H9 (cell line): ENCODE results near the gene NCR1. TPM values are rescaled to one million over a fixed set of nuclear protein-coding genes. Genes with fewer than 3 reads are reported as not detected.

ENCODE experiments used
- DNase-seq: peaks from one replicate; pipeline ENCODE4 v3.0.0-alpha.2; 2017
- H2AFZ ChIP-seq: one replicate; pipeline ENCODE4 v1.6.1; 2013; ENCODE audit warnings: mild to moderate bottlenecking, low read length, control low read depth, moderate library complexity
- H2AK5ac ChIP-seq: 2 replicates; pipeline ENCODE4 v1.6.1; 2013; ENCODE audit warnings: low read length, control low read depth, mixed read lengths; ENCODE audit not compliant: insufficient read length
- H2BK120ac ChIP-seq: one replicate; pipeline ENCODE4 v1.6.1; 2013; ENCODE audit warnings: low read depth, mild to moderate bottlenecking, low read length, control low read depth, inconsistent platforms; ENCODE audit not compliant: poor library complexity, severe bottlenecking
- H2BK12ac ChIP-seq: 2 replicates; pipeline ENCODE4 v1.6.1; 2013; ENCODE audit warnings: low read length, control low read depth, mixed read lengths, low read depth; ENCODE audit not compliant: insufficient read length
- H2BK15ac ChIP-seq: 2 replicates; pipeline ENCODE4 v1.6.1; 2013; ENCODE audit warnings: low read depth, low read length, control low read depth
- H2BK20ac ChIP-seq: one replicate; pipeline ENCODE4 v1.6.1; 2013; ENCODE audit warnings: low read depth, mild to moderate bottlenecking, low read length, control low read depth, inconsistent platforms; ENCODE audit not compliant: poor library complexity, severe bottlenecking
- H2BK5ac ChIP-seq: 2 replicates; pipeline ENCODE4 v1.6.1; 2013; ENCODE audit warnings: low read length, control low read depth, mixed read lengths; ENCODE audit not compliant: insufficient read length
- H3K14ac ChIP-seq: 2 replicates; pipeline ENCODE4 v1.6.1; 2013; ENCODE audit warnings: low read length, control low read depth; ENCODE audit not compliant: insufficient read depth
- H3K18ac ChIP-seq: 2 replicates; pipeline ENCODE4 v1.6.1; 2013; ENCODE audit warnings: low read depth, mild to moderate bottlenecking, mixed read lengths, low read length, control low read depth; ENCODE audit not compliant: insufficient read length
- H3K23ac ChIP-seq: 2 replicates; pipeline ENCODE4 v1.6.1; 2013; ENCODE audit warnings: low read length, control low read depth, mixed read lengths, low read depth; ENCODE audit not compliant: insufficient read length
- H3K23me2 ChIP-seq: 2 replicates; pipeline ENCODE4 v1.6.1; 2013; ENCODE audit warnings: low read depth, mild to moderate bottlenecking, mixed read lengths, low read length, control low read depth; ENCODE audit not compliant: insufficient read length, poor library complexity, severe bottlenecking
- H3K27ac ChIP-seq: 2 replicates; pipeline ENCODE4 v1.5.1; 2013; ENCODE audit warnings: low read length, control low read depth, mixed read lengths, low read depth; ENCODE audit not compliant: insufficient read length
- H3K27me3 ChIP-seq: 2 replicates; pipeline ENCODE4 v1.6.1; 2013; ENCODE audit warnings: low read length, control low read depth, inconsistent platforms; ENCODE audit not compliant: insufficient read depth
- H3K4ac ChIP-seq: 2 replicates; pipeline ENCODE4 v1.6.1; 2013; ENCODE audit warnings: low read depth, mild to moderate bottlenecking, control low read depth, inconsistent platforms, low read length, moderate library complexity
- H3K4me1 ChIP-seq: 2 replicates; pipeline ENCODE4 v1.6.1; 2013; ENCODE audit warnings: low read length, control low read depth, inconsistent platforms; ENCODE audit not compliant: insufficient read depth
- H3K4me2 ChIP-seq: 2 replicates; pipeline ENCODE4 v1.6.1; 2013; ENCODE audit warnings: low read length, control low read depth, mixed read lengths; ENCODE audit not compliant: insufficient read length, insufficient read depth
- H3K56ac ChIP-seq: 2 replicates; pipeline ENCODE4 v1.6.1; 2013; ENCODE audit warnings: low read depth, mild to moderate bottlenecking, mixed read lengths, low read length, control low read depth; ENCODE audit not compliant: insufficient read length
- H3K79me1 ChIP-seq: 2 replicates; pipeline ENCODE4 v1.6.1; 2013; ENCODE audit warnings: low read depth, mild to moderate bottlenecking, moderate library complexity, low read length, control low read depth, inconsistent platforms; ENCODE audit not compliant: insufficient read depth, poor library complexity, severe bottlenecking
- H3K79me2 ChIP-seq: 2 replicates; pipeline ENCODE4 v1.6.1; 2013; ENCODE audit warnings: low read length, control low read depth, inconsistent platforms; ENCODE audit not compliant: insufficient read depth
- H3K9ac ChIP-seq: 2 replicates; pipeline ENCODE4 v1.6.1; 2013; ENCODE audit warnings: low read length, control low read depth, mixed read lengths; ENCODE audit not compliant: insufficient read length; ENCODE audit errors: extremely low read depth
- H3K9me3 ChIP-seq: one replicate; pipeline ENCODE4 v1.6.1; 2013; ENCODE audit warnings: low read depth, low read length, inconsistent platforms; ENCODE audit not compliant: control insufficient read depth
- H3T11ph ChIP-seq: one replicate; pipeline ENCODE4 v1.6.1; 2013; ENCODE audit warnings: mild to moderate bottlenecking, low read length, control low read depth, inconsistent platforms
- H4K20me1 ChIP-seq: one replicate; pipeline ENCODE4 v1.6.1; 2013; ENCODE audit not compliant: control insufficient read depth, insufficient read length, insufficient read depth
- H4K5ac ChIP-seq: 2 replicates; pipeline ENCODE4 v1.6.1; 2013; ENCODE audit warnings: low read depth, mild to moderate bottlenecking, mixed read lengths, low read length, control low read depth; ENCODE audit not compliant: insufficient read length
- H4K8ac ChIP-seq: replicated peaks from 2 replicates; pipeline ENCODE4 v1.6.1; 2013; ENCODE audit warnings: low read length, control low read depth, mixed read lengths, low read depth; ENCODE audit not compliant: insufficient read length
- H4K91ac ChIP-seq: 2 replicates; pipeline ENCODE4 v1.6.1; 2013; ENCODE audit warnings: low read depth, mild to moderate bottlenecking, moderate library complexity, mixed read lengths, low read length, control low read depth; ENCODE audit not compliant: insufficient read length
- H3K27ac Mint-ChIP-seq, 3 experiments: 2 replicates in 2 of 3; 3 replicates in 1 of 3; pipeline ENCODE4 v1.8.0; 2020 to 2021; ENCODE audit warnings: mixed read lengths in 3 of 3, mild to moderate bottlenecking in 1 of 3, moderate library complexity in 1 of 3
- H3K27me3 Mint-ChIP-seq: 2 replicates; pipeline ENCODE4 v1.8.0; 2021; ENCODE audit warnings: low read depth, mild to moderate bottlenecking, moderate library complexity, mixed read lengths
- H3K36me3 Mint-ChIP-seq, 3 experiments: 2 replicates in 2 of 3; 3 replicates in 1 of 3; pipeline ENCODE4 v1.8.0; 2020 to 2021; ENCODE audit warnings: low read depth in 3 of 3, mixed read lengths in 3 of 3; ENCODE audit not compliant: insufficient read depth in 1 of 3
- H3K4me1 Mint-ChIP-seq, 2 experiments: 2 replicates each; pipeline ENCODE4 v1.8.0; 2020; ENCODE audit warnings: mixed read lengths in 2 of 2
- H3K4me3 Mint-ChIP-seq, 2 experiments: 2 replicates in 1 of 2; 3 replicates in 1 of 2; pipeline ENCODE4 v1.8.0; 2020 to 2021; ENCODE audit warnings: mild to moderate bottlenecking in 2 of 2, mixed read lengths in 2 of 2, moderate library complexity in 1 of 2
- H3K9me3 Mint-ChIP-seq, 2 experiments: 2 replicates in 1 of 2; 3 replicates in 1 of 2; pipeline ENCODE4 v1.8.0; 2020; ENCODE audit warnings: mild to moderate bottlenecking in 2 of 2, mixed read lengths in 2 of 2, moderate library complexity in 1 of 2
- WGBS: extraction: QIAGEN DNeasy Blood & Tissue Kit; methylation state at CpG from one replicate; pipeline ENCODE4 v1.1.7; 2013; ENCODE audit warnings: missing lambda C conversion rate, low lambda C conversion rate, mixed read lengths; ENCODE audit not compliant: insufficient read length; ENCODE audit errors: extremely low coverage; 5-methylcytosine and 5-hydroxymethylcytosine counted together
- total RNA-seq: library from RNA; stranded (reverse); gene quantifications from 2 replicates; pipeline ENCODE4 v1.2.1, GENCODE V29; 2021
- TF ChIP-seq, protein P1 (sequence below): fragments of 200-600 bp; sonication (generic); conservative IDR thresholded peaks from 3 replicates; pipeline ENCODE4 v1.8.0; 2021; ENCODE audit warnings: antibody characterized with exemption, mild to moderate bottlenecking

NCR1 gene
- total RNA-seq, 1 experiment from 2014 or later, result 2.0 TPM

DNA sequence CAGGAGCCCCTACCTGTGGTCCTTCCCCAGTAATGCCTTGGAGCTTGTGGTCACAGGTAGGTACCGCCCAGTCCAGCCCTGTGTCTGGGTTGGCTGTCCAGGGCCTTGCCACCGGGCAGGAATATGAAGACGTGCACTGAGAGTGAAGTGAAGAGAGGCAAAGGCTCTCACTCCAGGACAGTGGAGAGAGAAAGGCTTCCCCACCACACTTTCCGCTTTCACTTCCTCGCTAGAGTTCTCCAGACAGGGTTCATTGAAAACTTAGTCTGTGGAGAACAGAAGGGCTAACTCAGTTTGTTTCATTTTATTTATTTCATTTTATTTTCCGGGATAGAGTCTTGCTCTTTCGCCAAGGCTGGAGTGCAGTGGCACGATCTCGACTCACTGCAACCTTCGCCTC, 17.7 kb upstream of the NCR1 start:
- H3K4me1 ChIP-seq, result no peaks in the 10 kb centered on the region; the same call in 1 of the 2 replicates
- H3K27ac ChIP-seq, result no peak overlapping the region
- H3K18ac ChIP-seq, result no peak overlapping the region
- H3K4me1 Mint-ChIP-seq, result peaks cover 0 to 9% of the 10 kb centered on the region in 2 experiments; a peak in 2 of 4 replicates
- H3K27me3 ChIP-seq, result no peaks in the 10 kb centered on the region
- H3K36me3 Mint-ChIP-seq, result peaks cover 0 to 5% (median 0%) of the 10 kb centered on the region in 3 experiments; a peak in 2 of 7 replicates
- peaks cover 3% of the 10 kb centered on the region for H3K27me3 Mint-ChIP-seq
- no peaks in the 10 kb centered on the region for H4K20me1 ChIP-seq
- no peak overlapping the region for H3K4me3 Mint-ChIP-seq
- TF ChIP-seq, protein P1, sequence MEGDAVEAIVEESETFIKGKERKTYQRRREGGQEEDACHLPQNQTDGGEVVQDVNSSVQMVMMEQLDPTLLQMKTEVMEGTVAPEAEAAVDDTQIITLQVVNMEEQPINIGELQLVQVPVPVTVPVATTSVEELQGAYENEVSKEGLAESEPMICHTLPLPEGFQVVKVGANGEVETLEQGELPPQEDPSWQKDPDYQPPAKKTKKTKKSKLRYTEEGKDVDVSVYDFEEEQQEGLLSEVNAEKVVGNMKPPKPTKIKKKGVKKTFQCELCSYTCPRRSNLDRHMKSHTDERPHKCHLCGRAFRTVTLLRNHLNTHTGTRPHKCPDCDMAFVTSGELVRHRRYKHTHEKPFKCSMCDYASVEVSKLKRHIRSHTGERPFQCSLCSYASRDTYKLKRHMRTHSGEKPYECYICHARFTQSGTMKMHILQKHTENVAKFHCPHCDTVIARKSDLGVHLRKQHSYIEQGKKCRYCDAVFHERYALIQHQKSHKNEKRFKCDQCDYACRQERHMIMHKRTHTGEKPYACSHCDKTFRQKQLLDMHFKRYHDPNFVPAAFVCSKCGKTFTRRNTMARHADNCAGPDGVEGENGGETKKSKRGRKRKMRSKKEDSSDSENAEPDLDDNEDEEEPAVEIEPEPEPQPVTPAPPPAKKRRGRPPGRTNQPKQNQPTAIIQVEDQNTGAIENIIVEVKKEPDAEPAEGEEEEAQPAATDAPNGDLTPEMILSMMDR, result no peak
- no peak overlapping the region for H2BK20ac ChIP-seq
- H2BK15ac ChIP-seq, result no peak overlapping the region
- H3K56ac ChIP-seq, result no peak overlapping the region
- no peak overlapping the region for H2BK5ac ChIP-seq
- no peak overlapping the region for H2BK12ac ChIP-seq
- H3K23me2 ChIP-seq, result no peaks in the 10 kb centered on the region
- H4K5ac ChIP-seq, result no peak overlapping the region
- no peak overlapping the region for H3K9ac ChIP-seq
- H2AFZ ChIP-seq, result no peak overlapping the region
- H3K4me2 ChIP-seq, result no peak overlapping the region
- H2AK5ac ChIP-seq, result no peak overlapping the region
- WGBS, result no CpG with 5 or more reads among the region's 10 CpGs
- no peak overlapping the region for H3T11ph ChIP-seq
- no peaks in the 10 kb centered on the region for H3K79me2 ChIP-seq
- H3K9me3 Mint-ChIP-seq, result peaks cover 9 to 94% of the 10 kb centered on the region in 2 experiments
- H3K4ac ChIP-seq, result no peak overlapping the region
- no peaks in the 10 kb centered on the region for H3K79me1 ChIP-seq
- no peak overlapping the region for H2BK120ac ChIP-seq
- no peak overlapping the region for H3K23ac ChIP-seq
- H4K91ac ChIP-seq, result no peak overlapping the region
- no peak overlapping the region for H4K8ac ChIP-seq
- no peaks in the 10 kb centered on the region for H3K9me3 ChIP-seq
- H3K27ac Mint-ChIP-seq, result no peak overlapping the region
- H3K14ac ChIP-seq, result no peak overlapping the region
- DNase-seq, result no peak
